HG03060 (cell line): ENCODE measurements around the gene LMO7.

ENCODE experiments used
- ATAC-seq: cut with Tn5 transposase; IDR thresholded peaks from one replicate; pipeline ENCODE4 v1.9.1; 2021; ENCODE audit warnings: low read depth, moderate number of reproducible peaks; ENCODE audit not compliant: unreplicated experiment

LMO7 gene

DNA sequence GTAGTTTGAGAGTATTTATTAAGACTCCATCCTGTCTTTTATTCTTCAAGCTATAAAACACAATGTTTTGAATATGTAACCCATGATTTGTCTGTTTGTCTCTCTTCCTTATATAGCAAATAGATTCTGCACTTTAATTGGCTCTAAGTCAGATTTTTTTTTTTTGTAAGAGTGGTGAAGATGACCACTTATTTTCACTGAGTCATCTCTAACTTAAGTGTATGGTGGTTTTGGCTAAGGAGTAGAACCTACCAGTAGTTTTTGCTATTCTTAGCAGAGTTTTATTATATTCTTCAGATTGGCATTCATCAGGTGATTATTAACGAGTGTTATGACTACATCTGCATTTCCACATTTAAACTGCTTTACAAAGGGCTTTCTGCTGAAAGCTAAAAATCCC is 194.7 kb downstream of the LMO7 start:
- ATAC-seq, result no peak

GRCh38 chr13:75831389-75831788 is 195.3 kb downstream of the LMO7 start:
- no peak for ATAC-seq

DNA sequence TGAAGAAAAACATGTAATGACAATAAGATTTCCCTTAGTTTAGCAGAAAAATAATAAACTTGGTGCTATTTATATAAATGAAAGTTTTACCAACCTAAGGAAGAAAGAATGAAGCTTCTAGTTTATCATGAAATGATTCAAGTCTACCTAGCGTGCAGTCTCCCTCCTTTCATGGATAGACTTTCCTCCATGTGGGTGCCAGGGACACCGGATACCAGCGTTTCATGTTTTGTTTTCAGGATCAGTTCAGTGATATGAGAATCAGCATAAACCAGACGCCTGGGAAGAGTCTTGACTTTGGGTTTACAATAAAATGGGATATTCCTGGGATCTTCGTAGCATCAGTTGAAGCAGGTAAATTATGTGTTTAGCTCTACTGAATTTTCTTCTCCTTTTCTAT is 196.7 kb downstream of the LMO7 start:
- ATAC-seq, result no peak

DNA sequence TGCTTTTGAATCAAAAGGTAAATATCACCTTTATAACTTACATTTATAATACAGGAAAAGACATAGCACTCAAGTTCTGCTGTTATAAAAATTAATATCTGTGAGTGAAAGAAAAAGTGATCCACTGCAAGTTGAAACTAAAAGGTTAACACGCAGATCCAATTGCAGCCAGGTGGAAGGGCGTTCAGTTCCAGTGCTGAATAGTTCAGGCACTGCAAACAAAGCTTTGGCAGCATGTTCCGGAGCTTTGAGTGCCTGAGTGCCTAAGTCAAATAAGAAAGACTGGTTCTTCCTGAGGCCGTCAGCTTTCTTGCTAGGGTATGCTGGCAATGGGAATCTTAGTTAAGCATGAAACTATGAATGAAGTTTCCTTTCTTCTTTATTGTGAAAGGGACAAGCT is 200.3 kb downstream of the LMO7 start:
- ATAC-seq, result no peak

DNA sequence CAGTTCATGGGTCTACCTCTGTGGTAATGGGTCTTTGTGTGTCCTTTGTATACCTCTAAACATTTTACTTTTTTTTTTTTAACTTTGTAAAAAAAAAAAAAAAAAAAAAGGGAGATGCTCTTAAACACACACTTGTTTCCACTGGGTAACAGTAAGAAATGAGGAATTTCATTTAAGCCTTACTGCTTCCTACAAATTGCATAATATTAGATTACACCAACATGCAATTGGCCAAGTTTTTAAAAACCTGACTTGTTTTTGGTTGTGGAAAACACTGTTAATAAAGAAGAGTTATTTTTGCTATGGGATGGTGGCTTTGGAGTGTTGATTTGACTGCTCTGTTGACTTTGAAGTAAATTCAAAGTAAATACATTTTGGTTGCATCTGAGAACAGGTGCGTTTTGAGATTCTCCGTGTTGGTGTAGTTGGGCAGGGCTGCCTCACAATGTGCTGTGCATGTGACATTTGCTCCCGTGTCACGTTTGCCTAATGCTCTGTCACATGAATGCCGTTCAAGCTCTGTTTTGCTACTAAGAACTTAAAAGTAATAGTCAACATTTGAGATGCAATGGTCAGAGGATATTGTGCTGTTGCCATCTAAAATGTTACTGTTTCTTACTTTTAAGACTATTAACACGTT is 202.4 kb downstream of the LMO7 start:
- no peak for ATAC-seq

DNA sequence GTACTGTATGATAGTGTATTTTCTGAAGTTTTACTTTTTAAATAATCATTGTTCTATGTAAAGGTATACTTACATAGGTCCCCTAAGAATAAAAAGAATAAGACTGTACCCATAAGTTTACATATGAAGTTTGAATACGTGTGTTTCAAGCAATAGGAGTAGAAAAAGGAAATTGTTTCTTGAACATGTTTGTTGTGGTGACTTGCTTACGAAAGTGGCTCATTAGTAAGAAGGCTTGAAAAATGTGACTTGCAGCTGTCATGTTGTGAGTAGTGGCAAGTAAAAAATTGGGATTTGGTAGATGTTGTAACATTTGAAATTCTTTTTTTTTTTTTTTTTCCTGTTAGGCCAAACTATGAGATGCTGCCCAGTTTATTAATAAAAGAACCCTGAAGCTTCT is 203.3 kb downstream of the LMO7 start:
- no peak for ATAC-seq

- ATAC-seq, result no peak
These were observed 205.8 kb downstream of the LMO7 start for GRCh38 chr13:75841905-75842304.

DNA sequence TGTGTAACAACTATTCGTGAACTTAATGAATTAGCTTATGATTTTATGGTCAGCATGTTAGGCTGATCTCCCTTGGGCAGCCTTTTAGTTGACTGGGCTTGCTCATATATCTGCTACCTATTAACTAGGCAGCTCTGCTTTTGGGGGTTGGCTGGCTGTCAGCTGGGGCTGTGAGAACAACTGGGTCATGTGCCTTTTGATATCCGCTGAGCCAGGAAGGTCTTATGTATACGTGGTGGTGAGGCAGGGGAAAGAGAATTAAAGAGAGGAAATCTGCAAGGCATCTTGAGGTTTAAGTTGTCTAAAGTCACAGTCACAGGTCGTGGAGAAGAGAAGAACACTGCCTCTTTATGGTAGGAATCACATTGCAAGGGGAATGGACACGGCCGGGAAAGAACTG is 206.9 kb downstream of the LMO7 start:
- no peak for ATAC-seq

DNA sequence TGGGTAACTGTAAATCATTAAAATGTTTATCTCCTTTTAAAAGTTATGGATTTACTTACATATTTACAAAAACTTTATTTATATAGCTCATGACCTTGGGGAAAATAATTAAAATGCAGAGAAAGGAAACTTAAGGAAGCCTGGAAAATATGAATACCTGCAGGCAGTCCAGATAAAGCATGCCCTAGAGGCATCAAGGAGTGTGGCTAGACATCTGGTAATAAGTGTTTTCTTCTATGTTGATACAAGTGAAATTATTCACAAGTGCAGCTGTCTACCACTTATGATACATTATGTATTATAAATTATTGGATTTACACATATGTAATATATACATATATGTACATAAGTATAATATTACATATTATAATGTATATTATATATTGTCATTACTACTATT is 207.9 kb downstream of the LMO7 start:
- ATAC-seq, result no peak

DNA sequence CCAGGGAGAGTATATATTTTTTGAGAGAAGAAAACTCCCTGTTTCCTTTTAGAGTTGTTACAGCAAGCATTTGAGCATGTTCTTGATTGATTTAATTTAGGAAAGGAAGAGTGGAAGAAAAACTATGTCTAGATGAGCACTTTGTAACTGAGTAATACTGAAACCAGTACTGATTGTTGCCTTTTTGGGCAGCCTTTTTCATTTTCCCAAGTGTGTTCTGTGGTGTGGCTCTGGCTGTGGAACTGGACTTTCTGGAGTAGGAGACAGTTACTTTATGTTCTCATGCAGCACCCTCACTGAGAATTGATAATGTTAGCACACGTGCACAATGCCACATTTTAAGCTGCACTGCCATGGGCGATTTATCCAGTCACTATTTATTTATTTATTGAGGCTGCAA is 211.5 kb downstream of the LMO7 start:
- ATAC-seq, result no peak

- no peak for ATAC-seq
These were observed 214.8 kb downstream of the LMO7 start for GRCh38 chr13:75850916-75851315.

- no peak for ATAC-seq
These were observed 219.1 kb downstream of the LMO7 start for GRCh38 chr13:75855216-75855615.

DNA sequence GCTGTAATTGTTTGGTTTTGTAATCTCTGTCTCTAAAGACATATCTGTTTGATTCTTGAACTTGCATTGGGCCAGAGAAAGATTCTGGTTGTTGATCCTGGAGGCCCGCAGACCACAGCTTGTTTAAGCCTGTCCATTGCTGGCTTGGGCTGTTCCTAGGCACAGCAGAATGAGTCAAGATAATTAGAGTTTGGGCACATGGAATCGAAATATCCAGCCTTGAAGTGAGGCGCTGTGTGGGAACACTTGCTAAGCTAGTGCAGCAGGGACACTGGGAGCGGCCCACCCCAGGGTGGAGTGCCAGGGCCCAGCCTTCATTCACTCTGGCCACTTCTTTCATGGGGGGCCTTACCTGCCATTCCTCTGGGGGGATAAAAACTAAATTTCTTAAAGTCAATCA is 219.7 kb downstream of the LMO7 start:
- no peak for ATAC-seq

DNA sequence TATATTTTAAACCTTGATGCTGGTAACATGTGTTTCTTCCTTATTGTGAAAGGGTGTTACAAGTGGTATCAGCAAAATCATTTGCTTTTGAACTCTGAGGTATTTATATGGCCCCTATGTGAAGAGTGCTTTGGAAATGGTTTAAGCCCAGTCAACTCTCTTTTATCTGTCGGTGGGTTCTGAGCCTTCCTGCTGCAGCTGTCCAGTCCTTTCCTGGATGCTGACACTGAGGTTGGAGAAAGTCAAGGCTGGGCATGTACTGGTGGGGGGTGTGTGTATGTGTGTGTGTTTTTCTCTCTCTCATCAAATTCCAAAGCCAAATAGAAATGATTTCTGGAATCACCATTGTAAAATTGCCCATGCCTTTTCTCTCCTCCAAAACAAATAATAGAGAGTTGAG is 221.2 kb downstream of the LMO7 start:
- ATAC-seq, result no peak

DNA sequence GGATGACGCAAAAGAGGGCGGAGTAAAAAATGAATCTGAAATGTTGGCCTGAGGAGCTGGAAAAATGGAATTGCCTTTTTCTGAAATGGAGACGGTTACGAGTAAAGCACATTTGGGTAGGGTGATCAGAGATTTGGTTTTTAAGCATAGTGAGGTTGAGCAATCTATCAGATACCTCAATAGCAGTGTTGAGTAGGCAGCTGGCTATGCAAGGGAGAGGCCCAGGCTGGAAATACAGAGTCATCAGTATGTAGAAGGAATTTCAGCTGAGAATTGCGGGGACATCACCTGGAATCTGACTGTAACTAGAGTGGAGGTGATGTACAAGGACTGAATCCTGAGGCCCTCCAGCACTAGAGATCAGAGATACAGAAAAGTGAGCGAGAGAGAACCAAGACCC is 224.8 kb downstream of the LMO7 start:
- no peak for ATAC-seq

DNA sequence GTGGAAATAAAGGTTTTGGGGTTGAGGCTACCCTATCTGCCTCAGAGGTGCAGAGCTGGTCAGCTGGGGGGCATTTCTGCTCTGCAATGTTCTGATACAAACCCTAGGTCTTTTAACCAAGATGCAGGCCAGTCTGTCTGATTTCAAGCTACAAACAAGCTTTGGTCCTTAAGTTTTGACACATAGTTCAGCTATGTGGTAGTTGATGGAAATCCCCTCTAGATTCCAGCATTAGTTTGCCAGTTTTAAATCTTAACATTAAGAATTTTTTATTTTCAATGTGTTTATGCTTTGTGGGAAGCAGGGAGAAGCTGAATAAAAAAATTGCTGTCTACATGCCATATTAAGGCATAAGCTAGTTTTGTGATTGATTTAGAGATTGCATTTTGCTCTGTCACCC is 225.7 kb downstream of the LMO7 start:
- ATAC-seq, result no peak

DNA sequence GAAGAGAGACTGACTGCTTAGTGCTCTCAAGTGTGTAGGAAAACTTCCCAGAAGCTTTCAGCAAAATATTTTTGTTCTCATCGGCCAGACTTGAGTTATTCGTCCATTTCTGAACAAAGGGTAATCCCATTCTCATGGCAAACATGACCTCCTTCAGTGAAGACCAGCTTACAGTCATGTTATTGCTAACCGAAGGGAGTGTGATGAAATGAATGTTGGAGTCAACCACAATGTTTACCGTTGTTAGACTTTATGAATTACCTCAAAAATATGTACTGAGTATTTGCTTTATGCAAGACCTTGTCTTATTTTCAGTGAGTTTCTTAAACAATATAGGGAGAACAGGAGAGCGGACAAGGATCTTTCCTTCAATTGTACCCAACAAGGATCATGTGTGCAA is 228.6 kb downstream of the LMO7 start:
- no peak for ATAC-seq

DNA sequence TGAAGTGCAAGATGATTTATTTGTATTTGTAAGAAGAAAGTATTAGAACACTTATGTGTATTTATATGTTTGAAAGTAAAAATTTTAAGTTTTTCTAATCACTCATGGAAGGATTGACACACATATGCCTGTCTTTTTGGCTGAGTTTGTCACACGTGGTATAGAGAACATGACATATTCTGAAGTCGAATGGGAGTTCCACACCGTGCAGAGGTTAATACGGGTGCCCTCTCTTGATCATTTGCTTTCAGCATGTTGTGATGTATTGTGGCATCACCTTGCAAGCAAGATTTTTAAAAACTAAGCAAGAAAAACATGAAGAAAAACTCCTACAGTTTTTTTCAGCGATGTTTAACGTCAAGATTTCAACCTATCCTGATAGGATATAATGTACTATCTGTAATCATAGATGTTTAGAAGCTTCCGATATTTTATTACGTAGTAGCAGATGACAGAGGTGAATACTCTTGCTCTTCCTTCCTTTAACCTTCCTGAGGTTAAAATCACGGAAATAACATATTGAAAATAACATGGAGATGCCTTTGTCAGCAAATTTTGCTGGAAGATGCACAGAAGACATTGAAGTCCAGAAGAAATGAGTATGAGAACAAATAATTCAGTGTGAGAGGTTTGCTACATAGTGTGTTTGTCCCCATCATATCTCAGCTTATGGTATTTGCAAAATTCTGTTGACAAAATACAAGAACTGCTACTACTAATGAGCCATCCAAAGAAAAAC is 231.4 kb downstream of the LMO7 start:
- ATAC-seq, result no peak

- ATAC-seq, result no peak
These were observed 233.9 kb downstream of the LMO7 start for GRCh38 chr13:75869981-75870380.

DNA sequence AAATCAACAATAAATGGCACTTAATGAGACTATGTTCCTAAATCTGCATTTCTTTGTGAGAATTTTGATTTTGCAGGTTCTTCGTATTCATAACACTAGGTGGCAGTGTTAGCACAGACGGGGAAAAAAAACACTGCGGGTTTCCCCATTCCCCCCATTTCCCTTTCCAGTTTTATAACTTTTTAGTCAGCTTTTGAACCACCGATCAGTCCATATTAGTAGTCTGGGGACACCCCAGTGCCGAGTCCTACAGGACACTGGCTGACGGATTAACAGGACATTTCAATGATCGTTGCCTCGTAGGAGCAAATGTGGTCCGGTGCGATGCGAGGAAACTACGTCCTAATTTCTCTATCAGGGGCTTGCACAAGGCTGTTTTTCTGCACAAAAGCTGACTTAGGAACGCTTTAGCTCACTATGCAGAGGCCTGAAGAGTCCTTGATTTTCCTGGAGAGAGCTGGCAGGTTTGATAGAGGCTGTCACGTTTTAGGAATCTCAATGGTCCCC is 234.3 kb downstream of the LMO7 start:
- no peak for ATAC-seq

DNA sequence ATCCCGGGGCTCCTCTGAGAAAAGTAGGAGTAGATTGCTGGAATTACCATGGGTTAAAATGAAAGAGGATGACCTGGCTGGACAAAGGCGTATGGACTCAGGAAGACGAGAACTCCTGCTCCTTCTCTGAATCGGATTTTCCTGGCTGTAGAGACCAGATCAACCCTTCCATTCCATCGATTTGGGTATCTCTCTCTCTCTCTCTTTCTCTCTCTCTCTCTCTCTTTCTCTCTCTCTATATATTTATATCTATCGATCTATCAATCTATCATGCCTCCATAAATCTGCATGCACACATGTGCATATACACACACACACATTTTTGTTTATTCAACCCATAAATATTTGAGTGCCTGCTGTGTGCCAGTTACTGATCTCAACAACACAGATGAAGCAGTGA is 234.9 kb downstream of the LMO7 start:
- ATAC-seq, result no peak

GRCh38 chr13:75872980-75873379 is 236.8 kb downstream of the LMO7 start:
- no peak for ATAC-seq
